H1 (cell line): ENCODE data around the gene UCKL1. TPM values are rescaled to one million over a fixed set of nuclear protein-coding genes. Genes with fewer than 3 reads are reported as not detected.

Experiments
- CHD7 ChIP-seq: fragments of 300-600 bp; sonication (generic); IDR thresholded peaks from 2 replicates; pipeline ENCODE4 v1.7.1; 2012; ENCODE audit warnings: low read length, moderate library complexity, mild to moderate bottlenecking, inconsistent platforms; ENCODE audit not compliant: insufficient replicate concordance
- polyA plus RNA-seq, 7 experiments: library from polyadenylated mRNA; depleted of rRNA in 3 of 7; stranded (reverse) in 5 of 7; unstranded in 2 of 7; fragments of >200 nt in 5 of 7; fragments of 200-250 nt in 2 of 7; gene quantifications; 1 replicate in 5 of 7; 2 replicates in 1 of 7; 4 replicates in 1 of 7; pipeline versions ENCODE4 v1.2.1 to v1.2.3, GENCODE V29; 2011 to 2013; ENCODE audit warnings: missing spikeins in 2 of 7, mixed read lengths in 2 of 7
- total RNA-seq: library from RNA; stranded (reverse); fragmentation: NEBNext Ultra II Directional; extraction: Animal tissue kit (Norgen Biotek cat#: 25700); gene quantifications from 2 replicates; pipeline ENCODE4 v1.2.1, GENCODE V29; 2021

UCKL1 gene
- total and polyA plus RNA-seq, 2 of the 8 experiments (the other 6 are each of a cell fraction or from before 2014, with no cell fraction given): 36.5 to 91.2 TPM

- TF ChIP-seq CHD7: no peak
Measured at GRCh38 chr20:63955827-63956663, at the start of gene UCKL1 (continued).
